ENCODE data around the gene BTBD2. TPM values are rescaled to one million over a fixed set of nuclear protein-coding genes. Genes with fewer than 3 reads are reported as not detected.

BTBD2 gene
- total RNA-seq, 3 donors from 2014 or later = 52.0 to 67.2 (median 54.4) TPM

DNA sequence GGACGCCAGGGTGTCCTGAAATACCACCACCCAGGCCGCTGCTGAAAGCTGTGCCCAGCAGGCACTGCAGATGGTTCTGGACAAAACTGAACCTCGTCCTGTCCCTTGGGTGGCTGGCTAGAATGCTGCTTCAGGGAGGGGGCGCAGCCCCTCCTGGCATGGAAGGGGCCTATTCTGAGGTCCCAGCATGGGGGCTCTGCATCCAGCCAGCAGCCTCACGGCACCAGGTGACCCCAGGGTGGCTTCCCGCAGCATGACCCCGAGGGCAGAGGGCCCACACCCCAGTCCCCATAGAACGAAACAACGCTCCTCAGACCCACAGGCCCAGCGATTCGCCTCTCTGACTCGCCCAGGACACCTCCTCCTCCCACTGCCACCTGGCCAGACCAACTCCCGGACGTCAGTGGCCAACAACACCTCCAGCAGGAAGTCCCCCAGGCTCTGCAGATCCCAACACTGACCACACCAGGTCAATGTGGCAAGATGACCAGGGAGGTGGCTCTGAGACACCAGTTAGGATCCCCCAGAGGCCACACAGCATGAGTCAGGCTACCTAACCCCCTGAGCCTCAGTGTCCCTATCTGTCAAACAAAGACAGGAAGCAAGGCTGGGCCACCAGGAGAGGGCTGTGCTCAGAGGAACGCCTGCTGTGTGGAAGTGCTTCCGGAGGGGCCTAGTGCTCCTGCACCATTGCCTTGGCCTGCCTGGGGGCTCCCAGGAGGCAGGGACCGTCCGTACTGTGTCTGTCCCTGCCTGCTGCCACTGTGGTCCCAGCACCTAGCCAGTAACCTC, 29.4 kb upstream of the BTBD2 start:
- H3K4me3 ChIP-seq = no peak overlapping the region
- intact Hi-C loops (cut with DNase I; ENCODE audit: low total_unique reads) = no loop called here
- H3K27me3 ChIP-seq = no peaks in the 10 kb centered on the region
- no peaks in the 10 kb centered on the region for H3K36me3 ChIP-seq
- peaks cover 55 to 72% of the 10 kb centered on the region in 2 donors for H3K4me1 ChIP-seq
- peak overlapping the region; percentile 98 for H3K27ac ChIP-seq
- no peaks in the 10 kb centered on the region for H3K9me3 ChIP-seq
- TF ChIP-seq, protein P1, sequence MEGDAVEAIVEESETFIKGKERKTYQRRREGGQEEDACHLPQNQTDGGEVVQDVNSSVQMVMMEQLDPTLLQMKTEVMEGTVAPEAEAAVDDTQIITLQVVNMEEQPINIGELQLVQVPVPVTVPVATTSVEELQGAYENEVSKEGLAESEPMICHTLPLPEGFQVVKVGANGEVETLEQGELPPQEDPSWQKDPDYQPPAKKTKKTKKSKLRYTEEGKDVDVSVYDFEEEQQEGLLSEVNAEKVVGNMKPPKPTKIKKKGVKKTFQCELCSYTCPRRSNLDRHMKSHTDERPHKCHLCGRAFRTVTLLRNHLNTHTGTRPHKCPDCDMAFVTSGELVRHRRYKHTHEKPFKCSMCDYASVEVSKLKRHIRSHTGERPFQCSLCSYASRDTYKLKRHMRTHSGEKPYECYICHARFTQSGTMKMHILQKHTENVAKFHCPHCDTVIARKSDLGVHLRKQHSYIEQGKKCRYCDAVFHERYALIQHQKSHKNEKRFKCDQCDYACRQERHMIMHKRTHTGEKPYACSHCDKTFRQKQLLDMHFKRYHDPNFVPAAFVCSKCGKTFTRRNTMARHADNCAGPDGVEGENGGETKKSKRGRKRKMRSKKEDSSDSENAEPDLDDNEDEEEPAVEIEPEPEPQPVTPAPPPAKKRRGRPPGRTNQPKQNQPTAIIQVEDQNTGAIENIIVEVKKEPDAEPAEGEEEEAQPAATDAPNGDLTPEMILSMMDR (IDR thresholded peaks at IDR 0.05) = no peak
- TF ChIP-seq POLR2AphosphoS5 (IDR thresholded peaks at IDR 0.05) (no peak), POLR2A (IDR thresholded peaks at IDR 0.05) (no peak)
- DNase-seq (ENCODE audit: low spot score in 2 of 2) = no peak

DNA sequence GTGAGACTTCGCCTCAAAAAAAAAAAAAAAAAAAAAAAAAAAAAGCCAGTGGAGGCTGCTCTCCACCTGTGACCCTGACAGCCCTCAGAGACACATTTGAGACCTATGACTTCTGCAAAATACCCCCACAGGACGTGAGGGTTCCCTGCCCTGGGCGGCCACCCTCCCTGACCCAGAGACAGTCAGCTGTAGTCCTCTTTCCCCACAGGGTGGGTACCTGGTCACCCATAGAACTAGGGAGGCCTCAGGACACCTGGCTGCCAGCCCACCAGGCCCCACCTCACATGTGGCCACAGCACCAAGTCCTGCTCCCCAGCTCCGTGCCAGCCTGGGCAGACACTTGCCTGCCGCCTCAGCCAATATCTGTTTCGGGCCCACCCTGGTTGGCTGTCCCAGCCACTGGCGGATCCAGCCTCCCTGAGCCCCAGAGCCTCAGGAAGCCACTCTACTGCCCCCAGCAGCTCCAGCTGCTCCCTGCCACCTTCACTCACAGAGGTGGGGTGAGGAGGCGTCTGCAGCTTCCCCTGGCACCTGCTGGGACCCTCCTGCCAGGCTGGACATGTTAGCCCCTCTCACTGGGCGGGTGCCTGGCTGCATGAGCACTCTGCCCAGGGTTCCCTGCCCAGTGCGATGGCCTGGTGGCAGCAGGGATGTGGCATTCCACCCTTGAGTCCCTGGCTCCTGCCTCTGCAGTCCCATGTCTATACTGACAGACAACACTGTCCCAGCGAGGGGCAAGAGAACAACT, 28.6 kb upstream of the BTBD2 start:
- Histone ChIP-seq H3K4me1 (peaks cover 50 to 69% of the 10 kb centered on the region in 2 donors), H3K36me3 (no peaks in the 10 kb centered on the region), H3K27me3 (no peaks in the 10 kb centered on the region), H3K4me3 (no peak overlapping the region), H3K9me3 (no peaks in the 10 kb centered on the region), H3K27ac (peak overlapping the region; percentile 98)
- intact Hi-C loops (cut with DNase I; ENCODE audit: low total_unique reads) = no loop called here
- TF ChIP-seq POLR2AphosphoS5 (IDR thresholded peaks at IDR 0.05) (no peak), POLR2A (IDR thresholded peaks at IDR 0.05) (no peak)
- TF ChIP-seq, protein P1 (IDR thresholded peaks at IDR 0.05) = no peak
- DNase-seq (ENCODE audit: low spot score in 2 of 2) = no peak

DNA sequence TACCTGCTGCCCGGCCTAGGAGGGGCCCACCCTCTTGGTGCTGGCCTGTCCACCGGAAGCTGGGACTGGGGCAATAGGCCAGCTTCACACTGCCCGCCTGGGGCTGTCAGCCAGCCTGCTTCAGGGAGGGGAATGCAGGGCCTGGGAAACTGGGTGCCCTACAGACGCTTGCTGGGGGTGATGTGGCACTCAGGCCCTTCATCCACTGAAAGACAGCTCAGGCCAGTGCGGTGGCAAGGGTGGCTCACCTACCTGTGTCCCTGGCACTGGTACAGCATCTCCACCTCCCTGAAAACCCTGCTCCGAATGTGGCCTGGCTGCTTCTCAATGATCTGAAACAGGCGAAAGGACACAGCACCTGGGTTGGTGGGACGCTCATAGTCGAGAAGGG, 27.7 kb upstream of the BTBD2 start:
- intact Hi-C loops (cut with DNase I; ENCODE audit: low total_unique reads) = no loop called here
- Histone ChIP-seq H3K4me3 (peak overlapping the region in 1 of 3 donors; percentile 63), H3K36me3 (no peaks in the 10 kb centered on the region), H3K27me3 (no peaks in the 10 kb centered on the region), H3K27ac (peak overlapping the region; percentile 96 to 99), H3K9me3 (no peaks in the 10 kb centered on the region), H3K4me1 (peaks cover 42 to 60% of the 10 kb centered on the region in 2 donors)
- no peak for DNase-seq (ENCODE audit: low spot score in 2 of 2)
- no peak for TF ChIP-seq POLR2A (IDR thresholded peaks at IDR 0.05)
- no peak for TF ChIP-seq POLR2AphosphoS5 (IDR thresholded peaks at IDR 0.05)

DNA sequence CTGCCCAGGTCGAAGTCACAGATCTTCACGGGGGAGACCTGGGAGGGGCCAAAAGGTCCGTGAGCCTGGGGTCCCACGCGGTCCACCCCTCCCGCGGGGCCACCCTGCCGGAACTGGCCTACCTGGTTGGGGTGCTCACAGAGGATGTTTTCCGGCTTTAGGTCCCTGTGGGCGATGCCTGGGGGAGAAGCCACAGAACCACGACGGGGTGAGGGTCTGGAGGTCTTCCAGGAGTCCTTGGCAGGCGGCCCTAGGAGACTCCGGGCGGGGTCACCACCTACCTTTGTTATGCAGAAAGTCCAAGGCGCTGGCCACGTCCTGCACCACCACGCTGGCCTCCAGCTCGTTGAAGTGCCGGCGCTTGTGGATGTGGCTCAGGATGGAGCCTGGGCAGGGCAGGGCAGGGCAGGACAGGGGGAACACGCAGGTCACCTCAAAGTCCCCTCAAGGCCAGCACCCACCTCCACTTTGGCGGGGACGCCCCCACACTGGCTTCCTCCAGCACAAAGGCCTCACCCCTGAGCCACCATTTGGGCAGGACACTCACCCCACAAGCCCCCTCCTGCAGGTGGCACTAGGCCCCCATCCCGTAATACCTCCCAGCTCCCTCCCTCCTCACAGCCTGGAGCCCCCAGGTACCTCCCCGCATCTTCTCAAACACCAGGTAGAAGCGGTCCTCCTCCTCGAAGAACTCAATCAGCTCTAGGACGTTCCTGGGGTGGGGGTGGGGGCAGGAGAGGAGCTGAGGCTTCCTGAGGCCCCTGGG, 27.2 kb upstream of the BTBD2 start:
- intact Hi-C loops (cut with DNase I; ENCODE audit: low total_unique reads) = no loop called here
- H3K36me3 ChIP-seq = no peaks in the 10 kb centered on the region
- no peak for DNase-seq (ENCODE audit: low spot score in 2 of 2)

More for the DNA sequence above, 27.2 kb upstream of the BTBD2 start:
- H3K4me1 ChIP-seq = peaks cover 36 to 55% of the 10 kb centered on the region in 2 donors
- H3K9me3 ChIP-seq = no peaks in the 10 kb centered on the region
- peak overlapping the region; percentile 16 to 63 (median 30) for H3K4me3 ChIP-seq
- no peaks in the 10 kb centered on the region for H3K27me3 ChIP-seq
- peak overlapping the region; percentile 96 to 99 for H3K27ac ChIP-seq
- TF ChIP-seq, protein P1 (IDR thresholded peaks at IDR 0.05) = no peak
- TF ChIP-seq POLR2AphosphoS5 (IDR thresholded peaks at IDR 0.05) = peak in 2 of 3 donors; percentile 3
